K562 (cell line): Measurements from ENCODE around the gene LDB1. TPM values are rescaled to one million over a fixed set of nuclear protein-coding genes. Genes with fewer than 3 reads are reported as not detected.

Experiments used
- ATAC-seq: fragments of 200-7000 bp; cut with Tn5 transposase; 3 replicates; pipeline ENCODE4 v1.9.1; 2020; ENCODE audit warnings: moderate library complexity
- BruUV-seq: library from RNA; stranded (reverse); fragments of 400-500 nt; replicated peaks from 2 replicates; lab custom pipeline; 2021; lab: Mats Ljungman, UMichigan
- CTCF ChIA-PET: fragments of 300-600 bp; formaldehyde crosslinking; extraction: SDS; loops from one replicate; lab custom pipeline; 2021; ENCODE audit warnings: low intra/inter-chr PET ratio; lab: Yijun Ruan, JAX
- POLR2A ChIA-PET: fragments of 300-600, 350-650 bp; sonication (Branson Sonifier 250); formaldehyde crosslinking; extraction: SDS; loops from one replicate; lab custom pipeline; 2021; ENCODE audit warnings: antibody characterized with exemption, inconsistent platforms; lab: Yijun Ruan, JAX
- DNase-seq, 4 experiments: peaks; one replicate each; pipeline versions ENCODE4 v3.0.0 to v3.0.0-alpha.2; 2011 to 2018; ENCODE audit warnings: low spot score in 3 of 4, mixed read lengths in 3 of 4; ENCODE audit errors: extremely low read depth in 1 of 4
- FAIRE-seq: peaks from 2 replicates; lab custom pipeline; 2011; peaks lifted over from hg19 to GRCh38; lab: Jason Lieb, UNC
- H2AFZ ChIP-seq: 2 replicates; pipeline ENCODE4 v1.6.0; 2011; ENCODE audit warnings: low read depth, low read length, control low read depth, inconsistent platforms
- H3K27ac ChIP-seq: fragments of 200-600 bp; 3 replicates; pipeline ENCODE4 v1.8.0; 2011; ENCODE audit warnings: low read depth, mild to moderate bottlenecking, control low read depth, inconsistent platforms, low read length, moderate library complexity, mixed read lengths; ENCODE audit errors: extremely low read depth
- H3K27me3 ChIP-seq, 2 experiments: fragments of 300-600 bp in 1 of 2; 2 replicates in 1 of 2; 3 replicates in 1 of 2; pipeline versions ENCODE4 v1.6.0 to v1.8.0; 2011; ENCODE audit warnings: inconsistent platforms in 2 of 2, low read length in 2 of 2, mild to moderate bottlenecking in 1 of 2, mixed read lengths in 1 of 2, moderate library complexity in 1 of 2; ENCODE audit not compliant: control insufficient read depth in 2 of 2, insufficient read depth in 2 of 2
- H3K36me3 ChIP-seq: fragments of 300-600 bp; 3 replicates; pipeline ENCODE4 v1.8.0; 2011; ENCODE audit warnings: mild to moderate bottlenecking, low read length, inconsistent platforms; ENCODE audit not compliant: control insufficient read depth, insufficient read depth
- H3K4me1 ChIP-seq, 2 experiments: fragments of 200-600 bp in 1 of 2; replicated peaks in 1 of 2; 2 replicates in 1 of 2; 3 replicates in 1 of 2; pipeline versions ENCODE4 v1.5.1 to v1.8.0; 2011; ENCODE audit warnings: inconsistent platforms in 2 of 2, low read length in 2 of 2, mild to moderate bottlenecking in 1 of 2, mixed read lengths in 1 of 2, moderate library complexity in 1 of 2; ENCODE audit not compliant: control insufficient read depth in 2 of 2, insufficient read depth in 2 of 2
- H3K4me2 ChIP-seq: 2 replicates; pipeline ENCODE4 v1.6.1; 2011; ENCODE audit warnings: low read length, control low read depth, inconsistent platforms, mixed read lengths; ENCODE audit not compliant: insufficient read depth
- H3K4me3 ChIP-seq: fragments of 200-600 bp; sonication (generic), shearing (Covaris generic); 2 replicates; pipeline ENCODE4 v1.5.1; 2016; ENCODE audit warnings: control low read depth, inconsistent platforms
- H3K79me2 ChIP-seq: fragments of 200-600 bp; 3 replicates; pipeline ENCODE4 v1.8.0; 2011; ENCODE audit warnings: low read length, inconsistent platforms; ENCODE audit not compliant: control insufficient read depth, insufficient read depth
- H3K9ac ChIP-seq, 2 experiments: 2 replicates each; pipeline versions ENCODE4 v1.6.0 to v1.6.1; 2011; ENCODE audit warnings: low read depth in 2 of 2, low read length in 2 of 2, control low read depth in 1 of 2, inconsistent platforms in 1 of 2, mild to moderate bottlenecking in 1 of 2, mixed read lengths in 1 of 2; ENCODE audit not compliant: insufficient read depth in 1 of 2
- H3K9me1 ChIP-seq: one replicate; pipeline ENCODE4 v1.6.0; 2011; ENCODE audit warnings: inconsistent platforms, mild to moderate bottlenecking, low read length, moderate library complexity; ENCODE audit not compliant: control insufficient read depth, insufficient read depth
- H3K9me3 ChIP-seq: replicated peaks from 2 replicates; pipeline ENCODE4 v1.5.1; 2011; ENCODE audit warnings: low read depth, low read length, inconsistent platforms; ENCODE audit not compliant: control insufficient read depth, insufficient read depth
- H4K20me1 ChIP-seq: replicated peaks from 2 replicates; pipeline ENCODE4 v1.6.1; 2011; ENCODE audit warnings: low read length, inconsistent platforms, mixed read lengths; ENCODE audit not compliant: control insufficient read depth, insufficient read depth
- AFF4 ChIP-seq: sonication (generic); formaldehyde crosslinking; IDR thresholded peaks from 2 replicates; pipeline ENCODE4 v1.8.0; 2023; ENCODE audit warnings: mild to moderate bottlenecking, missing genetic modification reagents
- CTCFL ChIP-seq: IDR thresholded peaks from 2 replicates; pipeline ENCODE4 v1.6.1; 2011; ENCODE audit warnings: borderline replicate concordance, low read depth, mild to moderate bottlenecking, moderate library complexity, low read length; ENCODE audit not compliant: insufficient read depth, poor library complexity, severe bottlenecking
- ERF ChIP-seq: fragments of 450-650 bp; formaldehyde crosslinking; IDR thresholded peaks from 2 replicates; pipeline ENCODE4 v1.4.0; 2020; ENCODE audit warnings: mild to moderate bottlenecking, mixed read lengths
- NFATC3 ChIP-seq: fragments of 450-650 bp; IDR thresholded peaks from 2 replicates; pipeline ENCODE4 v1.6.1; 2017; ENCODE audit warnings: mild to moderate bottlenecking
- PHF20 ChIP-seq: fragments of 450-650 bp; IDR thresholded peaks from 2 replicates; pipeline ENCODE4 v1.6.1; 2018; ENCODE audit not compliant: partially characterized antibody
- PPARD ChIP-seq: fragments of 250-450 bp; sonication (Bioruptor Pico); IDR thresholded peaks from 2 replicates; pipeline ENCODE4 v1.8.0; 2022; ENCODE audit warnings: inconsistent platforms, mild to moderate bottlenecking, moderate library complexity
- RBM15 ChIP-seq: fragments of 200-400 bp; formaldehyde crosslinking; IDR thresholded peaks from 2 replicates; pipeline ENCODE4 v1.6.1; 2018; ENCODE audit warnings: mild to moderate bottlenecking, low read length, moderate library complexity; ENCODE audit not compliant: insufficient read depth
- SFPQ ChIP-seq: fragments of 200-400 bp; formaldehyde crosslinking; IDR thresholded peaks from 2 replicates; pipeline ENCODE4 v1.6.1; 2017; ENCODE audit warnings: mild to moderate bottlenecking, low read depth, low read length, moderate library complexity
- TSC22D4 ChIP-seq: fragments of 450-650 bp; IDR thresholded peaks from 2 replicates; pipeline ENCODE4 v1.6.1; 2016; ENCODE audit warnings: missing genetic modification characterization, missing biosample characterization, control low read depth
- U2AF2 ChIP-seq: fragments of 200-400 bp; formaldehyde crosslinking; optimal IDR thresholded peaks from 2 replicates; pipeline ENCODE3; 2017; ENCODE audit warnings: low read depth, mild to moderate bottlenecking, low read length
- ZEB2 ChIP-seq: fragments of 450-650 bp; IDR thresholded peaks from 2 replicates; pipeline ENCODE4 v1.6.1; 2016
- ZNF140 ChIP-seq: fragments of 250-450 bp; sonication (Bioruptor Pico); IDR thresholded peaks from 2 replicates; pipeline ENCODE4 v1.8.0; 2021; ENCODE audit warnings: moderate library complexity, mild to moderate bottlenecking, inconsistent platforms
- ZNF23 ChIP-seq: fragments of 250-450 bp; sonication (Bioruptor Pico); IDR thresholded peaks from 2 replicates; pipeline ENCODE4 v1.4.0; 2020; ENCODE audit warnings: mild to moderate bottlenecking
- ZNF695 ChIP-seq: fragments of 450-650 bp; formaldehyde crosslinking; IDR thresholded peaks from 2 replicates; pipeline ENCODE4 v1.4.0; 2020; ENCODE audit warnings: mild to moderate bottlenecking, moderate library complexity
- WGBS: fragments of 100-300 bp; shearing (Covaris generic); methylation state at CpG from one replicate; pipeline ENCODE4 v1.1.6; 2016; ENCODE audit warnings: low coverage, mixed read lengths; ENCODE audit not compliant: insufficient coverage; ENCODE audit errors: missing lambda C conversion rate; 5-methylcytosine and 5-hydroxymethylcytosine counted together
- in situ Hi-C: fragments of 300-500 bp; cut with MboI; formaldehyde crosslinking; loops from 4 replicates; pipeline ENCODE4 v1.15.0; 2018; ENCODE audit warnings: inconsistent platforms, mixed read lengths
- intact Hi-C: fragments of 100-400 bp; cut with micrococcal nuclease; formaldehyde crosslinking; loops from 2 replicates; pipeline ENCODE4 v1.14.2; 2022
- polyA plus RNA-seq, 8 experiments: library from polyadenylated mRNA; depleted of rRNA in 4 of 8; stranded (reverse) in 5 of 8; unstranded in 3 of 8; fragments of >200 nt; fragmentation: Nextera tagmentation in 2 of 8; fragmentation: Illumina TruSeq in 1 of 8; extraction: Ambion mirVana in 2 of 8; extraction: Trizol in 1 of 8; gene quantifications; 2 replicates each; pipeline versions ENCODE4 v1.2.1 to v1.2.3, GENCODE V29; 2011 to 2014; ENCODE audit warnings: inconsistent platforms in 1 of 8, missing spikeins in 1 of 8
- total RNA-seq, 7 experiments: library from RNA; depleted of rRNA in 6 of 7; stranded (reverse); fragments of >200 nt in 6 of 7; fragmentation: Illumina TruSeq in 2 of 7; extraction: Trizol in 2 of 7; gene quantifications; 2 replicates each; pipeline versions ENCODE4 v1.2.1 to v1.2.3, GENCODE V29; 2011 to 2021; ENCODE audit warnings: low replicate concordance in 1 of 7

LDB1 gene
- total and polyA plus RNA-seq, 9 of the 15 experiments (the other 6 are each of a cell fraction or from before 2014, with no cell fraction given): 1.9 to 137 (median 105) TPM

- peak overlapping the region; percentile 94 to 99; a peak in 3 of 4 replicates for H3K9ac ChIP-seq
- intact Hi-C loops: loop anchor here (1.0 kb wide), 1 partner anchor 20 kb away; the partner anchor contains the start of gene NOLC1
- no peak for TF ChIP-seq CTCFL
- TF ChIP-seq ZNF23 (CRISPR knock-in tag): no peak
- no peak for TF ChIP-seq SFPQ
- no peak for TF ChIP-seq U2AF2
- no peak for TF ChIP-seq ERF (CRISPR knock-in tag)
- no peak for TF ChIP-seq RBM15
- no peak for TF ChIP-seq TSC22D4 (tag)
- TF ChIP-seq ZNF695 (CRISPR knock-in tag): no peak
- TF ChIP-seq PHF20: no peak
- 0 out of 2 replicates have a peak, but pooled peaks have one; percentile 24 for TF ChIP-seq NFATC3
- no peak for TF ChIP-seq ZEB2
- no peak for TF ChIP-seq ZNF140 (CRISPR knock-in tag)
- TF ChIP-seq AFF4 (CRISPR knock-in tag): peak; percentile 5; the same call in 1 of the 2 replicates
- no peak for TF ChIP-seq PPARD
- TF ChIP-seq, all 486 proteins: peak for 2
- DNase-seq (no peak), ATAC-seq (no peak), FAIRE-seq (no peak)
- Histone ChIP-seq H3K4me1 (peaks cover 22 to 24% of the 10 kb centered on the region in 2 experiments; a peak in 4 of 5 replicates), H3K36me3 (peaks cover 26% of the 10 kb centered on the region), H3K9me1 (peaks cover 8% of the 10 kb centered on the region), H3K4me2 (peak overlapping the region; percentile 89), H3K79me2 (peaks cover 48% of the 10 kb centered on the region), H3K4me3 (peak overlapping the region; percentile 96), H3K27me3 (no peaks in the 10 kb centered on the region), H3K27ac (peak overlapping the region; percentile 91), H2AFZ (peak overlapping the region; percentile 99), H3K9me3 (0 out of 2 replicates have a peak, but pooled peaks cover 2% of the 10 kb centered on the region), H4K20me1 (peaks cover 18% of the 10 kb centered on the region; the same call in 1 of the 2 replicates)
- WGBS: 16% methylated on average over 8 of the region's 8 CpGs
- ChIA-PET CTCF (interaction anchor here (0.8 kb wide), 1 partner anchor 215 kb away, joined by 3 read pairs; no protein-coding TSS in a partner anchor), POLR2A (interaction anchor here (0.6 to 2.5 kb wide), 5 partner anchors 9 to 538 kb away, joined by 3 to 16 read pairs (median 4); no protein-coding TSS in a partner anchor)
- in situ Hi-C loops: no loop called here
- BruUV-seq: no TSS peak
Observed at GRCh38 chr10:102132193-102132562, 12.0 kb upstream of the LDB1 start.
